GM21515 (cell line): ENCODE data around the gene SVEP1.
"Not testable (repeated sequence)": the region's sequence is repeated elsewhere in the genome, so short reads cannot be mapped to it uniquely, and the experiment has no call there.

Experiments
- ATAC-seq: cut with Tn5 transposase; IDR thresholded peaks from one replicate; pipeline ENCODE4 v1.9.1; 2021; ENCODE audit not compliant: unreplicated experiment

Gene SVEP1

DNA sequence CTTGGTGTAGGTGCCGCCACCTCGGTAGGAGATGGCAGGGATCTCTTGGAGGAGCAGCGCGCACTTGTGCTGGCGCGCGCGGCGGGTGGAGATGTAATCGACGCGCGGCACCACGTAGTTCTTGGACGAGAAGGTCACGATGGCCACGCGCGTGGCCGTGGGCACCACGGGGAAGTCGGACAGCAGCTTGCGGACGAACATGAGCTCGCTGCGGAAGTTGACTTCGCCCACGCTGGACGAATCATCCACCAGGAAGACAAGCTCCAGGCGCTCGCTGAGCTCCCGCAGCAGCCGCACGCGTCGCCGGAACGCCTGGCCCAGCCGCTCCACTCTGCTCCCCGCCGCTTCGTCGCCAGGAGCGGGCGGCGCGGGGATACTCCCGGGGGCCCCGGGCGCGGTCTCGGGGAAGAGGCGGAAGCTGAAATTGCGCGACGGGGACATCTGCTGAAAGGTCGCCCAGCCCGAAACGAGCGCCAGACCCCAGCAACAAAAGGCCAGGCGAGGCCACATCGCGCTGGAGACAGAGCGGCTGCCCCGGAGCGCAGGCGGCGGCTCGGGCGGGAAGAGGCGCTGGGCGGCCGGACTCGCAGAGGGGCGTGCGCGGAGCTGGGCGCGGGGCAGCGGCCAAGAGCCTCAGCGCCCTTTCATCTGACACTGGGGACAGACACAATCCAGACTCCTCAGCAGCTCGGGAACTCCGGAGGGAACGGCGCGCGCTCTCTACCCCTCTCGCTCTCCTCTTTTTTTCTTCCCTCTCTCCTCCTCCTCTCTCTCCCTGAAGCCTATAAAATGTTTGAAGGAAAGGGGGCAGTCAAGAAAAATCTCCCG, at the start of gene SVEP1:
Gene SVEP1 (minus strand): TSS at position 708 of the 828 bp plus-strand sequence. CDS start 198 bp downstream, at position 510.
- ATAC-seq, result no peak

DNA sequence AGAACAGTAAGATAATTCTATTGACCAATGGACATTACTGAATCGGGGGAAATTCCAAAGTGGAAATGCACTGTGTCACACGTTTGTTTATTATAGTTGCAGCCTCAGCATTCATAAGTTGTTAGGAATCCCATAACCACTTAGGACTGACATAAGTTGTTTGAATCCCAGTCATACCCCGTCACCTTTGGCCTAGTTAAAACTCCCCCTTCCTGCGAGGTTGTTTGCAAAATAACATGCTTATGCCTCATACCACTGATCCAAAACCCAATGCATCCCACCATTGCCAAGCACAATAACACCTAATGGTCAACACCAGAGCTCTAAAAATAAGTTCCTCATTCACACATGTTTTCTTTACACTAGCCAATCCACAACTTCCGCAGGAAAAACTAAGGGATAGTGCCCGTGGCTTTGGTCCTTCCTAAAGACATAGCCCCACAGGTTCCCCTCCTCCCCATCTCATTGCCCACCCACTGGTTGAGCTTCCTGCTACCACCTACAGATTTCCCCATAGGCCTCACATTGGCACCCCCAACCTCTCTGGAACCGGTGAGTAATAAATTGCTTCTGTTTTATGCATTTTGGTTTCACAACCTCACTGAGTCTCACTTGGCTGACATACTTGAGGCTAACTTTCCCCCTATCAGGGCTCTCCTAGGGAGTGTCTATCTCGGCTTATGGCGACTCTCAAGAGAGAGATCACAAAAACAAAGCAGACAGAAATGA, 46.7 kb upstream of the SVEP1 start:
- ATAC-seq, result peak; percentile 96

DNA sequence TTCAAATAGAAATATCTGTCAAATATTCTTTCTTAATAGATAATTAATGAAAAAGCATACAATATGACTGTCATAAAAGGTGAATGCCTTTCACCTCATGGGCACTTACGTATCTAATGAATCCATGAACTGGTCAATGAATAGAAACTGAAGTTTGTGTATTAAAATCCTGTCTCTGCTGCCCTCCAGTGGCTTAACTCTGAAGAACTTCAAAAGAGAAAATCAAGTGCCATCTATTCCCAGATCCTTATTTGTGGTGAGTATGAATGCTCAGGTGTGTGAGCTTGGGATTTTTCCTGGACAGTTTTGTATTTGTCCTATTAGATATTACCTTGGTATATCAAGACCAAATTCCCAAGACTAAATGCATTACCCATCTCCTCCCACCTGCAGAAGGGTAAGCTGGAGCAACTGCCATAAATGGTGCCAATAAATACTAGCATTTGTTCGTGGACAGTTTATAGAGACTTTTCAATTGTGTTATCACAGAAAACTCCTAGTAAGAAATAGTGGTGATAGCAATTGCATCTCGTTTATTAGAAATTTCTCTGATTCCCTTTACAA, 44.0 kb upstream of the SVEP1 start:
- peak; percentile 59 for ATAC-seq

DNA sequence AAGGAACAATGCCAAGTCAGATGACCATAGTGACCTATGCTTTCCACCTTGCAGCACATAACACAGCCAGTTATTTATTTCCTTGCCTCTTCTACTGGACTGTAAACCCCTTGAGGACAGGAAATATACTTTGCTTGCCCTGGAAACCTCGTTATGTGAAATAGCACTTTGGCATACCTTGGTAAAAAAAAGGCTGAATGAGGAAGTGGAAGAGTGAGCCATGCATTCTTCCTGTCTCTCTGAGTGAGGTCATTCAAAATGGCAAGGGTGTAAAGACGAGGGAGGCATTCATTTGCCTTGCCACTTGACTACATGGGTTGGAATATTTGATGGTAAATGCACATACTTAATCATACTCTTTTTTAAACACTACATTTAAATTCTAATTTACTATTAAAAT, 42.8 kb upstream of the SVEP1 start:
- no peak for ATAC-seq

DNA sequence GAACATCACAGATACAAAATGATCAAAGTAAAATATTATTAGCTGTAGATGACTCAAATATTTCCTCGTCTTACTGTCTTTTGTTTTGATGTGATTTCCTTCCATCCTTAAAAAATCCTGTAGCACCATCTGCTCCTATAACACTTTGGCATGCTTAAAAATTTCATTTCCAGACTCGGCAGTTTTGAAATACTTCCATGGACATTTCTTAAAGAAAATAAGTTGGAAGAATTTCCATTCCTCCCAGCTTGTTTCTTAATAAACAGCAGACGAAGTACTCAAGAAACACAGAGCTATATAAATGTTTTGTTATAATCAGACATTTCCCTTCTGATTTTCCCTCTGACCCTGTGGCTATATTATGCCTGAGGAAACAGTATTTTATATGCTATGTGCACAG, 41.2 kb upstream of the SVEP1 start:
- ATAC-seq, result no peak

DNA sequence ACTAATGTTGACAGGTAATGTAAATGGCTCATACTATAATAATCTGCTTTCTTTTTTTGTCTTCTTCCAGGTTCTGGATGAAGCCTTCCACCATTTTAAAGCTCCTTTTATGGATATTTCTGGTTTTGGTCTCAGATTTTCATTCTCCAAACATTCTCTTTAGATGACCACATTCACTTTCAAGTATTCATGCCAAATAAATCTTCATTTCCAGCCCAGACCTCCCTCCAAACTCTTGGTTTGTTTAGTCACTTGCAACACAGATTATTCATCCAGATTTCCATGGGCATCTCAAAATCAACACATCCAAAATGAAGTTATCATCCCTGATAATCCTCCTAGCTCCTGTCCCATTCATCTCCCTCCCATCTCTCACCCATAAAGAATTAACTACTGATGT, 40.3 kb upstream of the SVEP1 start:
- no peak for ATAC-seq

DNA sequence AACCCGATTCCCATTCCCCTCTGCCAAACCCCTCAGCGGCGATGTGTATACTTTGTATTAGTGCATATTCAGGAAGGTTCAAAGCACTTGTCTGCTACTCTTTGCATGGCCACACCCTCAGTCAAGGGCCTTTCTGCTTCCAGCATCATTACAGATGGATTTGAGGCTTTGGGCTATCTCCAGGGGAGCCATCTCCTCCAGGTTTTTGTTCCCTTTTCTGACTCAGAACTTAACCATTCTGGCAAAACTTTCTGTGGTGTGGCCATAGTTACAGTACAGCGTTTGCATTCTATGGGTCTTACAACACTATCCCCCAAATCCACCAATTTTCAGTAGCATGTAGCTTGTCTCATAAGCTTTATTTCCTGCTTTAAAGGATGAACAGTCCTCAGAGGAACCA, 36.0 kb upstream of the SVEP1 start:
- ATAC-seq, result no peak

DNA sequence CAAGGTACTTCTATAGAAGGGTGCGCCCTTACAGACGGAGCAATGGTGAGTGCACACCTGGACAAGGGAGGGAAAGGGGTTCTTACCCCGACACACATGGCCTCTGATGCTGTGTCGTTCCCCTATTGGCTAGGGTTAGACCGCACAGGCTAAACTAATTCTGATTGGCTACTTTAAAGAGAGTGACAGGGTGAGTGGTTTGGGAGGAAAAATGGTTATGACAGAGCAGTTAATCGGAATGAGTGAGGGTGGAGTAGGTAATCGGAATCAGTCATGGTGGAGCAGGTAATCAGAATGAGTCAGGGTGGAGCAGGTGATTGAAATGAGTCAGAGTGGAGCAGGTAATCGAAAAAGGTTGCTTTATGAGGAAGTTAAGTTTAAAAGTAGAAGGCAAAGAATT, 35.0 kb upstream of the SVEP1 start:
- not testable (repeated sequence) for ATAC-seq

DNA sequence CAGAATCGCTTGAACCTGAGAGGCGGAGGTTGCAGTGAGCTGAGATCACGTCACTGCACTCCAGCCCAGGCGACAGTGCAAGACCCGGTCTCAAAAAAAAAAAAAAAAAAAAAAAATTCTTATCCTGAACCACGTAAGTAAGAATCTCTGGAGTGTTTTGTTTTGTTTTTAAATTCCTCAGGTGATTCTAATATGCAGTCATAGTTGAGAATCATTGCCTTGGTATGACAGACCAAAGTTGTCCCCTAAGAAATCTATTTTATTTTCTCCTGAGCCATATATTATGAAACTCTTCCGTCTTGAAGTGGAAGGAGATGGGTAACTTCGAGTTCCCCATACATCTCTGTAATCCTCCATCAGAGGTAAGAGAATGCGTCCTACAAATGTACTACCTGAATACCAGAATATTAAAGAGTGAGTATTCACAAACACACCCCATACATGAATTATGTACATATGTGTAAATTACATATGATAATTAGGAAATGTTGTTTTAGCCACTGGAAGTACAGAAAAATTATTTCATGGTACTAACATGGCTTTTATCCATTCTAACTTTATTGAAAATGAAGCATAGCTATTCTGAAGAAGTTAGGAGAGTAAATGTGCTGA, 26.7 kb upstream of the SVEP1 start:
- no peak for ATAC-seq

DNA sequence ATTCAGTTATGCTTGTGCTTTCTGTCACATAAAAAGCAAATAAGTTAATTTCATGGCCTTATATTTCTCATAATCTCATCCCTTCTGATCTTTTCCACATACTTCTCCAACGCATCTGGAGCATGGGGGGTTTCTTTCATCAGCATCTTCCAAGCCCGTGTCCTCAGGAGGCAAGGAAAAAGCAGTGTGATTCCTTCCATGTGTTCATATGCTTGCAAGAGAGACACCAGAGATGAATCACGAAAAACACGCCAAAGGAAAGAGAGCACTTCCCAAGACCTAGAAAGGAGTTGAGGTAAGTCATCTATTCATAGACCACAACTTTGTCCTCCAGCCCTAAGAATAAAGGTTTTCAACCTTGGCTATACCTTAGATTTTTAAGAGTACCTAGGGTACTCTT, 26.0 kb upstream of the SVEP1 start:
- no peak for ATAC-seq

DNA sequence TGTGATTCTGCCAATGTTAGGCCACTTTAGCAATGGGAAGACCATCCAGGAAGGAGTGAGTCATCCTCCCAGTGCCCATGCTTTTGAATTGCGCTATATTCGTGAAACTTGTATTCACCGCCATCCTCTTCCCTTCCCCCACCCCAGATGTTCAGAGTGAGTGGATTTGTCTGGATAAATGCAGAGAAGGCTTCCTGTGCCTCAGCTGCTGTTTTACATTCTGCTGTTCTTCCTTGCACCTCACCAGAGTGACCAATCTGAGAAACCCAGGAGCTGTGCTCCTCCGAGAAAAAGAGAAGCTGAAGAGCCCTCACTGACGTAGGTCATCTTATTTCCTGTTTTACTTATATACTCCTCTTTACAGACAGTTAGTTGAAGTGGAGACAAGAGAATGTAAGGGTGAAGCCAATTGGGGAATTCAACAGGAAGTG, 24.6 kb upstream of the SVEP1 start:
- no peak for ATAC-seq

DNA sequence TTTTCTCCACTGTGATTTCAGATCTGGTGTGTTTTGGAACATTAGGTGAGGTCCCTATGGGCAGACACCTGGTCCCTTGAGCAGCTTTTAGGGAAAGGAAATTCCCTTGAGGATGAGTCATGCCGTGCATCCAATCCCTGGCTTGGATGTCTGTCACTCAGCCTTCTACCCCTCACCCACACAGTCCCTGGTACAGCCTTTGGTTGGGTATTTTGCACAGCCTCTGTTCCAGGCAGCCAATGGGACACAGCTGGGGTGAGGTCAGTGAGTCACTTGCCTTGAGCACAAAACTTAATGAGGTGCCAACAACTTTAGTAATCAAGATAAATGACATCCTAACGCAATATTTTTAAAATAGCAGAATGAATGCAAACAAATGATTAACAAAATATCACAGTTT, 22.7 kb upstream of the SVEP1 start:
- no peak for ATAC-seq

DNA sequence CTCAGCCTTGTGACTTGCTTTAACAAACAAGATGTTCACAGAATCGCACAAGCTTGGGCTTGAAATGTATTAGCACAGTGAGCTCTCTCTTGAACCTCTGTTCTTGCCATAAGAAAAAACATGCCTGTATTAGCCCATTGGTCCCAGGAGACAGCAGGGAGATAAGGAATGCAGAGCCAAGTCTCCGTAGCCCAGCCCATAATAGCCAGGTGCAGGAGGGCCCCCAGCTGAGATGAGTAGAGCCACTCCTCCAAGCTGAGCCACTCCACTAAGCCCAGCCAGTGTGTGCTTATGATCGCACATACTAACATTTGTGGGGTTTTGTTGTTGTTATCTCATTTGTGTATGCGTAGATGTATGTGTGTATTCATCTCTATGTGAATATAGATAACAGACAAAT, 21.6 kb upstream of the SVEP1 start:
- no peak for ATAC-seq

DNA sequence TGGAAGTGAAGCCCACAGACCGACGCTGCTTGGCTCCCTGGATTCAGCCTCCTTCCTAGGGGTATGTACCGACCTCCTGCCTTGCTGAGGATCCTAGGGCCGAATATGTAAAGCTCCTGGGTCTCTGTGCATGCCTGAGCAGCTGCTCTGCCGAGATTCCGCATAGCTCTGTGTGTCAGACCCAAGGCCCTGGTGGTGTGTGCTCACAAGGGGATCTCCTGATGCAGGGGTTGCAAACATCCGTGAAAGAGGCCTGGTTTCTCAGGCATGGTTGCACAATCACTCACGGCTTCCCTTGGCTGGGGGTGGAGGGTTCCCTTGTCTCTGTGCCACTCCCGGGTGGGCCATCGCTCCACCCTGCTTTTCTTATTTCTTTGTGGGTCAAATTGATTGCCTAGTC, 19.9 kb upstream of the SVEP1 start:
- no peak for ATAC-seq

DNA sequence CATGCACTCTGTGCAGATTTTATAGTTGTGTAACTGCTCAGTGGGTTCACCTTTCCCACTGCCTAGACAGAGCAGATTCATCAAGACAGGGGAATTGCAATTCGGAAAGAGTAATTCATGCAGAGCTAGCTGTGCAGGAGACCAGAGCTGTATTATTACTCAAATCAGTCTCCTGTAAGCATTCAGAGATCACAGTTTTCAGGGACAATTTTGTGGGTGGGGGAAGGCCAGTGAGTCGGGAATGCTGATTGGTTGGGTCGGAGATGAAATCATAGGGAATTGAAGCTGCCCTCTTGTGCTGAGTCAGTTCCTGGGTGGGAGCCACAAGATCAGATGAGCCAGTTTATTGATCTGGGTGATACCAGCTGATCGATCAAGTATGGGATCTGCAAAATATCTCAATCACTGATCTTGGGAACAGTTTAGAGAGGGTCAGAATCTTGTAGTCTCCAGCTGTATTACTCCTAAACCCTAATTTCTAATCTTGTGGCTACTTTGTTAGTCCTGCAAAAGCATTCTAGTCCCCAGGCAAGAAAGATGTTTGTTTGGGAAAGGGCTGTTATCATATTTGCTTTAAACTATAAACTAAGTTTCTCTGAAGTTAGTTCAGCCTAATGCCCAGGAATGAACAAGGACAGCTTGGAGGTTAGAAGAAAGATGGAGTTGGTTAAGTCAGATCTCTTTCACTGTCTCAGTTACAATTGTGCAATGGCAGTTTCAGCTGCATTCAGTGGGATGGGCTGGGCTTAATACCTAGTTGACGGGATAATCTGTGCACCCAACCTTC, 12.7 kb upstream of the SVEP1 start:
- no peak for ATAC-seq

DNA sequence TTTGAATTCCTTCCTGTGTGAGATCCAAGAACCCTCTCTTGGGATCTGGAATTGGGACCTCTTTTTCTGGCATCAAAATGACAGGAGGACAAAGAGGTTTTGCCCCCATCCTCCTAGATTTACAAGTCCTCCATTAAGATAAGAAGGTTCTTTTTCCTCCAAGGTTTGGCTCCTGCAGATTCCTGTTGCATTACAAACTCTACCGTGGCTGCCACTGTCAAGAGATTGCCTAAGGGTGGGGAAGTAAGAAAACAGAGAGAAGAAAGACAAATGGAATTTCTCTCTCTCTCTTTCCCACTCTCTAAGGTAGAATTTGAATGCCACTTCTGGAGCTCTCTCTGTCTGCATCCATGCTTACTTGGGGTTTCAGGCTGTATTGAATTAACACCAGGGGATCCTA, 12.0 kb upstream of the SVEP1 start:
- no peak for ATAC-seq

DNA sequence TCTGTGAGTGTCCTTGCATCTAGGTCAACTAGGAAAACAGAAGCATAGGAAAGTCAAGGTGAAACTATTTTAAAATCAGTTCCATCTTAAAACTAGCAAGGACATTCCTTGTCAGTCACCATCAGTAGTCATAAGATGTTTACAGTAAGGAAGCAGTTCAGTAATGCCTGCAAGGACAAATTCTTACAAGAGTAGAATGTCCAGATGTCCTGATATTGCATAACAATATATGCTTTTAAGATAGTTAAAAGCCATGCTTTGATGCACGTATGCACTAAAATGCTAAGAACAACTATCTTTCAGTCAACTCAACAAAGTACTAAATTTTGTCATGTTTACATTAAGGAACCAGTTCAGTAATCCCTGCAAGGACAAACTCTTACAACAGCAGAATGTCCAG, 11.3 kb upstream of the SVEP1 start:
- ATAC-seq, result no peak

DNA sequence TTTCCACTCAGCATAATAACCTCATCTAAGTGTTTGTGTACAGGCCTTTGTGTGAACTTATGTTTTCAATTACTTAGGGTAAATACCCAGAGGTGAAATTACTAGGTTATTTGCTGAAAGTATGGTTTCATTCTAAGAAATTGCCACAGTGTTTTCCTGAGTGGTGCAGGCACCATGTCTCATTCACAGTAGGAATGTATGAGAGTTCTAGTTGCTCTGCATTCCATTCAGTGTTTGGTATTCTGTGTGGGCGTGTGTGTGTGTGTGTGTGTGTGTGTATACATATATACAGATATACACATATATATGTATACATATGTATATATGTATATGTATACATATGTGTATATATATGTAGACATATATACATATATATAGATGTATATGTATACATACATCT, 8.8 kb upstream of the SVEP1 start:
- no peak for ATAC-seq

DNA sequence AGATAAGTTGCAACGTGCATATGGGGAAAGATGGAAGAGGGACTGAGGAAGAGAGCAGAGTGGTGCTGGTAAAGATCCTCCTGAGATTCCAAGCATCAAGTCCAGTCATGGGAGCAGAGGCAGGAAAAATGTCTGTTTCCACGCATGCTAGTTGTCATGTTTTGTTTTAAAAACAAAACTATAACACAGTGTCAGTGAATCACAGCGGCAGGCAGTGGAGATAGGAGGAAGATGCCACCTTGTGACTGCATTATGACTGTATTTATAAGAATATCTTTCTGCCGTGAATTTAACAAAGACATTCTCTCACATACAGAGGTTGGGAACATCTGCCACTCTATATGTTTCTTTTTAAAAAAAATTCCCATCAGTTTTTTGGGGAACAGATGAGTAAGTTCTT, 3.7 kb upstream of the SVEP1 start:
- no peak for ATAC-seq

DNA sequence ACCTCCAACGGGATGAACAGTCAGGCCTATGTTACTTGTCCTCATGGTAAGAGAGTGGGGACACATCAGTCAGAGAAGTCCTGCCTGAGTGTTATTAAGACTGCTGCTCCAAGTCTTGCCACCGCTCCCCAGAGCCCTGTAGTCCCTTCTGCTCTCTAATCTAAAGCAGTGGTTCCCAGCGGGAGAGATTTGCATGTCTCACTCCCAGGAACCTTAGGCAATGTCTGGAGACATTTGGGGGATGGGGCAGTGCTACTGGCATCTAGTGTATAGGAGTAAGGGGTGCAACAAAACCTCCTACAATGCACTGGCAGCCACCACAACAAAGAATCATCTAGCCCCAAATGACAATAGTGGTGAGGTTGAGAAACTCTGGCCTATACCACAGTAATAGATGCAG, 2.6 kb upstream of the SVEP1 start:
- no peak for ATAC-seq

DNA sequence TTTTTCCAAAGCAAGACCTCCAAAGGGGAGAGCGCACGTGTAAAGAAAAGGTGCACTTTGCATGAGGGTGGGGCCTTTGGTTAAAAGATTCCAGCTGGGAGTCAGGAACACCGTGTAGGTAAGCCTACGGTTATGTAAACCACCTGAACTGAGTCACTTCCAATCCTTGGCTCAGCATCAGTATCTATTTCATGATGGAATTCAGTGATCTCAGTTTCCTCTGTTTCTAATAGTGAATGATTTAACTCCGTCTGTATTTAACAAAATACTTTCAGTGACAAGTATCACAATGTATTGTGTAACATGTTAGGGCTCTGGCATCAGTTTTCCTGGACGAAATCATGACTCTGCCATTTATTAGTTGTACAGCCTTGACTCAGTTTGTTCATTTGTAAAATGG, 1.3 kb upstream of the SVEP1 start:
- ATAC-seq, result no peak
